GM12891 (cell line): ENCODE results near the gene TM7SF2.

Experiments used
- DNase-seq: peaks from one replicate; pipeline ENCODE4 v3.0.0; 2011; ENCODE audit warnings: low spot score; ENCODE audit not compliant: insufficient read length
- FAIRE-seq: peaks from 2 replicates; lab custom pipeline; 2011; peaks lifted over from hg19 to GRCh38; lab: Jason Lieb, UNC
- PAX5 ChIP-seq: IDR thresholded peaks from 2 replicates; pipeline ENCODE4 v1.6.1; 2011; ENCODE audit warnings: low read length, moderate library complexity, mild to moderate bottlenecking; ENCODE audit not compliant: insufficient read depth, severe bottlenecking
- POLR2A ChIP-seq: IDR thresholded peaks from 2 replicates; pipeline ENCODE4 v1.6.1; 2011; ENCODE audit warnings: low read depth, low read length, control low read depth
- POLR2AphosphoS5 ChIP-seq: IDR thresholded peaks from 2 replicates; pipeline ENCODE4 v1.6.1; 2011; ENCODE audit warnings: low read depth, low read length, control low read depth
- POU2F2 ChIP-seq: IDR thresholded peaks from 2 replicates; pipeline ENCODE4 v1.6.1; 2011; ENCODE audit warnings: low read depth, mild to moderate bottlenecking, control low read depth, low read length, moderate library complexity
- SPI1 ChIP-seq: IDR thresholded peaks from 2 replicates; pipeline ENCODE4 v1.6.1; 2011; ENCODE audit warnings: low read depth, low read length, control low read depth
- TAF1 ChIP-seq: IDR thresholded peaks from 2 replicates; pipeline ENCODE4 v1.6.1; 2011; ENCODE audit warnings: low read depth, low read length, control low read depth

Gene TM7SF2

DNA sequence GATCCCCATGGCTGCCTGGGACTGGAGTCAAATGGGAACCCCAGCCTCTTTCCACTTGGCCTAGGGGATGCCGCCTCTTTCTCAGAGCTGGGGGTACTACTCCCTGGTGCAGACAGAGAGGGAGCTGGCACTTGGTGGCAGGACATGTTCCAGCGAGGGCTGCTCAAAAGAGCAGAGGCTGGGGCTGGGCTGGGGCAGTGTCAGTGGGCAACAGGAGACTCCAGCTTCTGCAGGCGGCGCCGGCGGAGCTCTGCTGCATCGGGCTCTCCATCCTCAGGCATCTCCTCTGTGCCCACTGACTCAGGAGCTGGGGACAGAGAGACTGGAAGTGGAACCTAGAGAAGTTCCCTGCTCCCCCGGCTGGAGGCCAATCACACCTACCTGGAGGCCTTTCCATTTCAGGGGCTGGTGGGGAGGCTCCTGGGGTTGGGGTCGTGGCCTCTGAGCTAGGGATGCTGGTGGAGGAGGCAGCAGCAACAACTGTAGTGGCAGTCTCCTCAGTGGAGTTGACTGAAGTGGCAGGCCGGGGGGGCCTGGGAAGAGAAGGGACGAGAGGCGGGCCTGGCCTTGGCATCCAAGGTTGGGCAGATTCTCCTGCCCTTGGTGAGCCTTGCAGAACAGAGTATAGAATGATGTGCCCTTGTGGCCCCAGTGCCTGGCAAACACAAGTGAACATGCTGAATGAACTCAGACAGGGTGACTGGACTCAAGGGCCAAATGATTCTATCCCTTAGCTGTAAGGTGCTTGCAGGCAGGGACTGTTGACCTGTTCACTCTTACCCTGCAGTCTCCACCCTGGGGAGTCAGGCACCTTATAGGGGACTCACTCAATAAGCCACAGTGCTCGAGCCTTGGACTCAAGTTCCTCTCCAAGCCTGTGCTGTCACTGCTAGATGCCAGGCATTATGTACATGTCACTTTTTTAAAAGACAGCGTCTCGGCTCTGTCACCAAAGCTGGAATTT, 16.8 kb downstream of the TM7SF2 start:
- DNase-seq (no peak), FAIRE-seq (no peak)
- TF ChIP-seq POLR2AphosphoS5 (0 out of 2 replicates have a peak, but pooled peaks have one; percentile 36), POLR2A (peak; percentile 45; the same call in 1 of the 2 replicates), TAF1 (no peak)

DNA sequence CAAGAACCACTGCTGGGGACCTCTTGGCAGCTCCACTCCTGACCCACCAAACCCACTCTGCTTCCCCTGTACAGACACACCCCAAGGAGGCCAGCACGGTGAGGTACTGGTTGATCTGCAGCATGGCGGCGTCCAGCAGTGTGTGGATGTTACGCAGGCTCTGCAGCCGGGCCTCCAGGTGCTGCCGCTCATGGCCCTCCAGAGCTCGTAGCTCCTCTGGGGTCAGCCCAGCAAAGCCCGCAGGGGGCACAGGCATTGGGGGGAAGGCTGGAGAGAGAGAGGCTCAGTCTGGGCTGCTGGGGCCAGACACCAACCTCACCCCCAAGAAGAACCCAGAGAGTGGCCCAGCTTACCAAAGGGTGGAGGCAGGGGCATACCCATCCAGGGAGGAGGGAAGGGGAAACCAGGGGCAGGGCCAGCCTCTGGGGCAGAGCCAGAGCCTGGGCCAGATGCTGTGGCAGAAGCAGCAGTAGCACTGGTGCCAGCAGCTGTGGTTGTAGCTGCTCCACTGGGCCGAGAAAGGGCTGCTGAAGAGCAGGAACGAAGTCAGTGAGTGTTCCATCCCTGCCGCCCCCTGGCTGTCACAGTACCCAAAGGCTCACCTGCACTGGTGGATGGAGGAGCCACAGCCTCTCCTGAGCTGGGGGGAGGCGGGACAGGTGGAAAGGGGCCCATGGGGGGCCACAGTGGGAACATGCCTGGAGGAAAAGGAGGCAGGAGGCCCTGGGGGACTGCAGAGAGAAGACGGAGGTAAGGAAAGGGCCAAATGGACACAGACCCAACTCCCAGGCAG, 18.2 kb downstream of the TM7SF2 start:
- FAIRE-seq, result no peak
- TF ChIP-seq TAF1 (no peak), POU2F2 (no peak), SPI1 (no peak), POLR2AphosphoS5 (no peak), POLR2A (no peak), PAX5 (no peak)
- no peak for DNase-seq

DNA sequence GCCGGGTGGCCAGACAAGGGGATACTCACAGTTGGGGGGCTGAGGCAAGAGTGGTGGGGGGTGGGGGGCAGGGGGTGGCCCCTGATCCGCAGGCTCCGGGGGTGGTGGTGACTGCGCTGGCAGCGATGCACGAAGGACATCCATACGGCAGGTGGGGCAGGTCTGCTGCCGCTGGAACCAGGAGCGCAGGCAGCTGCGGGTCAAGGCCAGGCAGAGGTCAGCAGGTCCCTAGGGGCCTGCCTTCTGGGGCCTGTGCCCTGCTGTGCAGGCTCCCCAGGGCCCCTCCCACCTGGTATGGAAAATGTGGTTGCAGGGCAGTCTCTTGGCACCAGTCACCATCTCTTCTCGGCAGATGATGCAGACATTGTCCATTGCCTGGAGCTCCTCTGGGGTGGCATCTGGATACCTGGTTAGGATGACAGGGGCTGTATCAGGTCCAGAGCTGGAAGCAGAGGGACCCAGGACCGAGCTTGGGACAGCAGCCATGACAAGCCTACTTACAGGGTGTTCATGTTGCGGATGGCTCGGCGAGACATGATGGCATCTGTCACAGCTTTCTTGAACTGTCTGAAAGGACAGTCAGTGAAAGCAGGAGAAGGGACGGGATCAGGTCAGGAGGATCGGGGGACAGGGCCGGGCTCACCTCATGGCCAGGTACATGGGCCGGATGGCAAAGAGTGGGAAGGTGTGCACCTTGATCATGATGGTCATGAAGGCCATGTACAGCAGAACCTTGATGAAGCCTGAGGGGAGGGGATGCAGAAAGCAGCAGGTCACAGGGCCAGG, 19.2 kb downstream of the TM7SF2 start:
- no peak for DNase-seq
- TF ChIP-seq POU2F2 (no peak), POLR2A (no peak), TAF1 (no peak), PAX5 (no peak), POLR2AphosphoS5 (no peak), SPI1 (no peak)
- FAIRE-seq, result no peak

DNA sequence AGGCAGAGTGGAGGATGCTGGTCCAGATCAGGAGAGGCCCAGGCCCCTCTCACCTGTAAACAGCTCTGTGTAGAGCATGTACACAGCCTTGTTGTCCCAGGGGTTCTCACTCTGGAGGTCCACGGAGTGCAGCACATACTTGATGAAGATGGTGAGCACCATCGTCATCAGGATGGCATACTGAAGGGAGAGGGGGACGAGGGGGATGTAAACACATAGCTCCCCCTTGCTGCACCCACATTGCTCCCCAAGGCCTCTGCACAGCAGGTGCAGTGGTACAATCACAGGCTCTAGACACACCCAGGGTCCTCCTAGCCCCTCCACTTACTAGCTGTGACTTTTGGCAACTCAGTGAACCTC, 19.7 kb downstream of the TM7SF2 start:
- FAIRE-seq (no peak), DNase-seq (no peak)
- no peak for TF ChIP-seq POLR2A
- no peak for TF ChIP-seq SPI1
- TF ChIP-seq POU2F2, result no peak
- TF ChIP-seq PAX5, result no peak
- no peak for TF ChIP-seq TAF1
- no peak for TF ChIP-seq POLR2AphosphoS5

DNA sequence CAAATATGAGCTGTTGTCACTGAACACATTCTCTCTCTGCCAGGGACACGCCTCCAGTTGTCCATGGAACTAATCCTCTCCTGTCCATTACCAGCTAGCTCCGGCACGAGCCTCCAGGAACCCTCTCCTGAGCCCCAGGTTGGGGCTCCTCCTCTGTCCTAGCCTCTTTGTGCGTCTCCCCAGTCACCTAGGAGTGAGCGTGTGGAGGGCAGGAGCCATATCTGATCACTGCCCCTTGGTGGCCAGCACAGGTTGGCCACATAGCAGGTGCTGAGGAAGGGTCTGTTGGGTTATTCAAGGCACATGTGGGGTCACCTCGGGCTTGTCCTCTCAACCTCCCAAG, 20.2 kb downstream of the TM7SF2 start:
- no peak for DNase-seq
- FAIRE-seq, result no peak
- TF ChIP-seq PAX5 (no peak), SPI1 (no peak), POLR2A (no peak), POU2F2 (no peak), POLR2AphosphoS5 (no peak), TAF1 (no peak)

DNA sequence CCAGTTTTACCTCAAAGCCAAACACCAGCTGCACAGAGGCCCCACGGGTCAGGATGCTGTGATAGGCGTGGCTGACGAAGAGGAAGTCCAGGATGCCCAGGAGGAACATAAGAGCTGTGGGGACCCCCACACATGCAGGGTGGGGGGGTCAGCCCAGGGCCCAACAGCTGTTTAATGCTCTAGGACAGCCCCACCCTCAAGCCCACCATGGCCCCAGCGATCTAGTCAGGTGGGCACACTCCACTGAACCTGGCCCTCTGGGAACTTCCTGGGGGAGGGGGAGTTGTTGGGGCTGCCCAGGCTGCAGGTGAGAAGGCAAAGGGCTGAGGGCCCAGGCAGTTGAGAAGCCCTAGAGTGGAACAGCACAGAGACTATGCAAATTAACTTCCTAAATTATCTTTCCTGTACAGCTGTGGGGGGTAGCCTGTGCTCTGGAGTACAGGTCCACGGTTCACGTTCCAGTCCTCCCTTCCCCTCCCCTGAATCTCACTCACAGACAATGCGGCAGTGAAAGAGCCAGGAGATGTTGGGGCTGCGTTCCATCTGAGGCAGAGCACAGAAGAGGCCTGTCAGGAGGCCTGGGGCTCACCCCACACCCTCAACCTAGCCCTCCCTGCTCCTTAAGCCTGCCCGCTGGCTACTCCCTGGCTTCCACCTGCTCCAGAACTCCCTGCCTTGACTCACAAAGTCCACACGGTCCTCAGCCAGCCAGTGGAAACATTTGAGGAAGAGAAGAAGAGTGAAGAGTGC, 20.7 kb downstream of the TM7SF2 start:
- no peak for DNase-seq
- peak; percentile 92 for FAIRE-seq
- TF ChIP-seq TAF1, result no peak
- peak; percentile 4; the same call in 1 of the 2 replicates for TF ChIP-seq POLR2AphosphoS5
- peak; percentile 96 for TF ChIP-seq POU2F2
- TF ChIP-seq POLR2A, result no peak
- TF ChIP-seq SPI1, result no peak
- peak; percentile 64 for TF ChIP-seq PAX5

DNA sequence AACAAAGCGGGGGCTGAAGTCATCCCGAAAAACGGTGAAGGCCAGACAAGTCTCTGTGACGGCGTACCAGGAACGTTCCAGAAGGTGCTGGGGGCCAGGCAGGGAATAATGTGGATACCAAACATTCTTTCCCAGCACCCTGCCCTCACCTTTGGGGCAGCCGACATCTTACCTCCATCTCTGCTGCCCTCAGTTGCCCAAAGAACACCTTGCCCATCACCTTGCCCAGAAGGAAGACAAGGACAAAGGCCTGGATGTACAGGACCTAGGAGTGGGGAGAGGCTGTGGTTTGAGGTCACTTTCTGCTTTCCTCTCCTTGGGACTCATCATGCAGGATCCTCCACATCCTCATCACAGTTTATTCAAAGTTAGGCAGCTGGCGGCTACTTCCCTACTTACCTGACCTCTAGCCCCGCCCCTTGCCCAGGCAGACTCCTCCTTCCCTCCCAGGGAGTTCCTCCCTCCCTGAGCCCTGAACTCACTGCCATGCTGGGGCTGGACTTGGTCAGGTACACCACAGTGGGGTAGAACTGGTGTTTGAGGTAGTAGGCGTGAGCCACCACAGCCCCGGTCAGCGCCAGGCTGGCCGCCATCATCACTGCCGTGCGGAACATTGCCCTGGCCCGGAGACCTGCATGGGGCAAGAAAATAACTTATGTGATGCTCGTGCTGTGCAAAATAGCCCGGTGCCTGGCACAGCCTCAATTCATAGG, 21.5 kb downstream of the TM7SF2 start:
- TF ChIP-seq POLR2A (peak; percentile 38; the same call in 1 of the 2 replicates), SPI1 (peak; percentile 60), TAF1 (no peak), POU2F2 (0 out of 2 replicates have a peak, but pooled peaks have one; percentile 27), PAX5 (no peak), POLR2AphosphoS5 (0 out of 2 replicates have a peak, but pooled peaks have one; percentile 15)
- FAIRE-seq, result peak; percentile 87
- no peak for DNase-seq

DNA sequence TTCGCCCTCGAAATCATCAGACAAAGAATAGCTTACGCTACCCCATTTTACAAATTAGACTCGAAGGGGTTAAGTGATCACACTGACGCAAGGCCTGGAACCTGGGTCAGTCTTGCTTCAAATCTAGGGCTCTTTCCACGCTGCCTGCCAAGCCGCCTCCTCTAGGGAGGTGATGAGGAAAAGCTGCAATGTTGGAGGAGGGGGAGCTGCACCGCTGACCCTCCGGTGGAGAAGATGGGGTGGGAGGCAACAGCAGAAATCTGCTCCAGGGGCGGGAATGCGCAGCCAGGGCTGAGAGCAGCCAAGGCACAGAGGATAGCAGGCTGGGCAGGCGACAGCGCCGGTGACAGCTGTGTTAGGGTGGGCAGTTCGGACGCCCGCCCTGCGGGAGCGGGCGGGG, 22.1 kb downstream of the TM7SF2 start:
- TF ChIP-seq PAX5, result no peak
- TF ChIP-seq POU2F2, result no peak
- TF ChIP-seq POLR2AphosphoS5, result no peak
- no peak for TF ChIP-seq POLR2A
- no peak for TF ChIP-seq TAF1
- DNase-seq, result no peak
- FAIRE-seq, result no peak

DNA sequence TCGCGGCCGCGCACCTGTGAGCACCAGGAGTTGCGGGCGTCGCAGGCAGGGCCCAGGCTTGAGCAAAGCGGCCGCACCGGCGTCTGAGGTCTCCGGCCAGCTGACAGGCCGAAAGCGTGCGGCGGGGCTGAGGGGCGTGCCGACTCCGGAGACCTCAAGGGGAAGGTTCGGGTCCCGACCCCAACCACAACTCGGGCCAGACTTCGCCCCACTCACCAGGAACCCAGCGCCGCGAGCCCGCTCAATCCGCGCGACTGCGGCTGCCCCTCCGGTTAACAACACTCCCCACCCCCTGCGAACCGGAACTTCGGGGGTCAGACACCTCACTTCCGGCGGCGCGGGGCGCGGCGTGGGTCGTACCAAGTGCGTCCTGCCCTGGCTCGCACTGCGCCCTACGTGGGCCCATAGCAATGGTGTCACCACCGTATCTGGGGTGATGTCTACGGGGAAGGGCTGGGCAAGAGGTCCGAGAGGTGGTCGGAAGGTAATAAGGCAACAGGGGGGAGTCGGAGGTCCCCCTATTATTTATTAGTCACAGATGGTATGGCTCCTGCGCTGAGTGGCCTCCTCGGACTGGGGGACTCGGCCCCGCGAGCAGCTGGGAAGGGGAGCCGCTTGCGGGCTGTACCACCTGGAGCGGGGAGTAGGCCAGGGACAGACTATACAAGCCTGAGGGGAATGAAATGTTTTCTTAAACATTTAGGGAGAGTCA, 22.7 kb downstream of the TM7SF2 start, which contains the start of gene SYVN1:
Gene SYVN1 (minus strand): TSS at position 280 of the 712 bp plus-strand sequence. CDS start 918 bp downstream, outside the sequence.
- DNase-seq (peak; percentile 91), FAIRE-seq (peak; percentile 99)
- TF ChIP-seq PAX5 (no peak), SPI1 (no peak), POU2F2 (peak; percentile 52; the same call in 1 of the 2 replicates), POLR2A (peak; percentile 89), POLR2AphosphoS5 (peak; percentile 89), TAF1 (no peak; the same call in 1 of the 2 replicates)
